IgD-negative memory B cell (primary cell): Measurements from ENCODE around the gene EIF6. TPM values are rescaled to one million over a fixed set of nuclear protein-coding genes. Genes with fewer than 3 reads are reported as not detected.

Source experiments
- H3K27ac Mint-ChIP-seq, 3 donors: one replicate each; pipeline ENCODE4 v1.8.0; 2020 to 2022; ENCODE audit warnings: mild to moderate bottlenecking in 3 of 3, mixed read lengths in 3 of 3, moderate library complexity in 1 of 3
- H3K27me3 Mint-ChIP-seq: one replicate; pipeline ENCODE4 v1.8.0; 2021; ENCODE audit warnings: mixed read lengths
- H3K36me3 Mint-ChIP-seq: one replicate; pipeline ENCODE4 v1.8.0; 2020; ENCODE audit warnings: mild to moderate bottlenecking, mixed read lengths
- H3K4me1 Mint-ChIP-seq, 3 donors: one replicate each; pipeline ENCODE4 v1.8.0; 2020 to 2022; ENCODE audit warnings: mixed read lengths in 3 of 3, mild to moderate bottlenecking in 1 of 3
- H3K4me3 Mint-ChIP-seq, 4 donors: one replicate each; pipeline ENCODE4 v1.8.0; 2020 to 2022; ENCODE audit warnings: mild to moderate bottlenecking in 4 of 4, mixed read lengths in 4 of 4, moderate library complexity in 3 of 4
- H3K9me3 Mint-ChIP-seq, 3 donors: one replicate each; pipeline ENCODE4 v1.8.0; 2020 to 2021; ENCODE audit warnings: mixed read lengths in 3 of 3, mild to moderate bottlenecking in 1 of 3
- polyA plus RNA-seq: library from polyadenylated mRNA; unstranded; fragments of 300-500 nt; fragmentation: Illumina TruSeq; gene quantifications from one replicate; pipeline ENCODE4 v1.2.3, GENCODE V29; 2021

Gene EIF6
- polyA plus RNA-seq, 1 donor from 2014 or later, result 204 TPM

- Mint-ChIP-seq H3K27ac (no peak overlapping the region), H3K4me3 (no peak overlapping the region), H3K9me3 (no peaks in the 10 kb centered on the region), H3K27me3 (peaks cover 5% of the 10 kb centered on the region), H3K4me1 (no peaks in the 10 kb centered on the region), H3K36me3 (no peaks in the 10 kb centered on the region)
Measured at GRCh38 chr20:35292504-35293285, 8.1 kb upstream of the EIF6 start.

- peaks cover 5% of the 10 kb centered on the region for H3K27me3 Mint-ChIP-seq
- no peaks in the 10 kb centered on the region for H3K4me1 Mint-ChIP-seq
- no peaks in the 10 kb centered on the region for H3K36me3 Mint-ChIP-seq
- no peak within 1 kb of the TSS for H3K27ac Mint-ChIP-seq
- no peak within 1 kb of the TSS for H3K4me3 Mint-ChIP-seq
- H3K9me3 Mint-ChIP-seq, result no peaks in the 10 kb centered on the region
Measured at GRCh38 chr20:35291654-35292503, 7.3 kb upstream of the EIF6 start, which contains the start of gene FAM83C. FAM83C (minus strand) TSS chr20:35292425; CDS start chr20:35292304, 121 bp downstream.

GRCh38 chr20:35290887-35291417 lies 6.4 kb upstream of the EIF6 start:
- Mint-ChIP-seq H3K4me1 (peaks cover 1 to 3% (median 2%) of the 10 kb centered on the region in 3 donors), H3K4me3 (no peak overlapping the region), H3K27ac (no peak overlapping the region), H3K9me3 (no peaks in the 10 kb centered on the region), H3K36me3 (no peaks in the 10 kb centered on the region), H3K27me3 (peaks cover 5% of the 10 kb centered on the region)

- Mint-ChIP-seq H3K36me3 (no peaks in the 10 kb centered on the region), H3K9me3 (no peaks in the 10 kb centered on the region)
Measured at GRCh38 chr20:35290186-35290886, 5.8 kb upstream of the EIF6 start.

GRCh38 chr20:35288325-35289060 lies 3.9 kb upstream of the EIF6 start:
- Mint-ChIP-seq H3K27me3 (peaks cover 5% of the 10 kb centered on the region), H3K4me1 (peaks cover 12 to 17% (median 17%) of the 10 kb centered on the region in 3 donors), H3K27ac (peak overlapping the region in 1 of 3 donors; percentile 35), H3K4me3 (no peak overlapping the region), H3K9me3 (no peaks in the 10 kb centered on the region), H3K36me3 (peaks cover 2% of the 10 kb centered on the region)

More at GRCh38 chr20:35290186-35290886, 5.8 kb upstream of the EIF6 start:
- peaks cover 5 to 6% (median 5%) of the 10 kb centered on the region in 3 donors for H3K4me1 Mint-ChIP-seq
- no peak overlapping the region for H3K27ac Mint-ChIP-seq
- peaks cover 5% of the 10 kb centered on the region for H3K27me3 Mint-ChIP-seq
- H3K4me3 Mint-ChIP-seq, result peak overlapping the region in 1 of 4 donors; percentile 62

- Mint-ChIP-seq H3K27me3 (peaks cover 1% of the 10 kb centered on the region), H3K4me1 (peaks cover 14 to 21% (median 20%) of the 10 kb centered on the region in 3 donors), H3K27ac (peak overlapping the region in 2 of 3 donors; percentile 27 to 35), H3K36me3 (peaks cover 2% of the 10 kb centered on the region), H3K4me3 (no peak overlapping the region), H3K9me3 (no peaks in the 10 kb centered on the region)
Measured at GRCh38 chr20:35287509-35288324, 3.1 kb upstream of the EIF6 start.

- no peaks in the 10 kb centered on the region for H3K27me3 Mint-ChIP-seq
- H3K4me3 Mint-ChIP-seq, result no peak overlapping the region
- H3K27ac Mint-ChIP-seq, result peak overlapping the region in 1 of 3 donors; percentile 27
- no peaks in the 10 kb centered on the region for H3K9me3 Mint-ChIP-seq
- H3K36me3 Mint-ChIP-seq, result peaks cover 5% of the 10 kb centered on the region
- H3K4me1 Mint-ChIP-seq, result peaks cover 14 to 23% (median 23%) of the 10 kb centered on the region in 3 donors
Measured at GRCh38 chr20:35286899-35287508, 2.4 kb upstream of the EIF6 start.

GRCh38 chr20:35286077-35286898 lies 1.7 kb upstream of the EIF6 start:
- Mint-ChIP-seq H3K9me3 (no peaks in the 10 kb centered on the region), H3K4me3 (peak overlapping the region; percentile 51 to 99 (median 96))

GRCh38 chr20:35285806-35286076 lies 1.2 kb upstream of the EIF6 start:
- H3K27ac Mint-ChIP-seq, result peak overlapping the region in 2 of 3 donors; percentile 3 to 33
- H3K4me3 Mint-ChIP-seq, result peak overlapping the region; percentile 51 to 99 (median 96)
- no peaks in the 10 kb centered on the region for H3K9me3 Mint-ChIP-seq
- peaks cover 5% of the 10 kb centered on the region for H3K36me3 Mint-ChIP-seq
- H3K27me3 Mint-ChIP-seq, result no peaks in the 10 kb centered on the region
- H3K4me1 Mint-ChIP-seq, result peaks cover 14 to 25% (median 23%) of the 10 kb centered on the region in 3 donors

More at GRCh38 chr20:35286077-35286898, 1.7 kb upstream of the EIF6 start:
- Mint-ChIP-seq H3K4me1 (peaks cover 14 to 25% (median 23%) of the 10 kb centered on the region in 3 donors), H3K36me3 (peaks cover 5% of the 10 kb centered on the region), H3K27me3 (no peaks in the 10 kb centered on the region), H3K27ac (peak overlapping the region; percentile 3 to 33 (median 29))

- no peaks in the 10 kb centered on the region for H3K27me3 Mint-ChIP-seq
- peaks cover 14 to 27% (median 24%) of the 10 kb centered on the region in 3 donors for H3K4me1 Mint-ChIP-seq
- peak overlapping the region; percentile 96 to 100 (median 98) for H3K4me3 Mint-ChIP-seq
- H3K36me3 Mint-ChIP-seq, result peaks cover 5% of the 10 kb centered on the region
- H3K9me3 Mint-ChIP-seq, result no peaks in the 10 kb centered on the region
- peak overlapping the region; percentile 21 to 90 (median 33) for H3K27ac Mint-ChIP-seq
Measured at GRCh38 chr20:35284992-35285805, 627 bp upstream of the EIF6 start.

GRCh38 chr20:35283441-35284266 lies 918 bp downstream of the EIF6 start:
- Mint-ChIP-seq H3K36me3 (peaks cover 8% of the 10 kb centered on the region), H3K27me3 (no peaks in the 10 kb centered on the region), H3K27ac (peak overlapping the region; percentile 21 to 90 (median 33)), H3K4me3 (peak overlapping the region; percentile 96 to 100 (median 98)), H3K9me3 (no peaks in the 10 kb centered on the region), H3K4me1 (peaks cover 14 to 31% (median 29%) of the 10 kb centered on the region in 3 donors)
